Osteoblast (primary cell): Measurements from ENCODE around the gene MRGPRF. TPM values are rescaled to one million over a fixed set of nuclear protein-coding genes. Genes with fewer than 3 reads are reported as not detected.

Source experiments
- DNase-seq: peaks from one replicate; pipeline ENCODE4 v3.0.0; 2011; ENCODE audit warnings: low spot score, mixed read lengths; ENCODE audit not compliant: insufficient read length; ENCODE audit errors: missing footprints
- H2AFZ ChIP-seq: 2 replicates; pipeline ENCODE4 v1.6.0; 2011; ENCODE audit warnings: mild to moderate bottlenecking, low read length
- H3K27ac ChIP-seq: 2 replicates; pipeline ENCODE4 v1.5.1; 2011; ENCODE audit warnings: mild to moderate bottlenecking, low read depth, low read length, moderate library complexity
- H3K27me3 ChIP-seq: 2 replicates; pipeline ENCODE4 v1.6.0; 2012; ENCODE audit warnings: mild to moderate bottlenecking, control low read depth, inconsistent platforms, low read length, moderate library complexity; ENCODE audit not compliant: insufficient read depth
- H3K36me3 ChIP-seq: 2 replicates; pipeline ENCODE4 v1.5.1; 2011; ENCODE audit warnings: mild to moderate bottlenecking, low read length, control low read depth, moderate library complexity; ENCODE audit not compliant: insufficient read depth
- H3K4me1 ChIP-seq: 2 replicates; pipeline ENCODE4 v1.5.1; 2011; ENCODE audit warnings: mild to moderate bottlenecking, low read length, control low read depth, moderate library complexity; ENCODE audit not compliant: insufficient read depth
- H3K4me2 ChIP-seq: 2 replicates; pipeline ENCODE4 v1.6.0; 2011; ENCODE audit warnings: mild to moderate bottlenecking, low read length; ENCODE audit not compliant: insufficient read depth
- H3K4me3 ChIP-seq: fragments of 200-600 bp; sonication (generic); 3 replicates; pipeline ENCODE4 v1.5.1; 2012; ENCODE audit warnings: mild to moderate bottlenecking, low read length, inconsistent platforms; ENCODE audit not compliant: insufficient read depth
- H3K79me2 ChIP-seq: 2 replicates; pipeline ENCODE4 v1.6.0; 2012; ENCODE audit warnings: mild to moderate bottlenecking, low read length, control low read depth, inconsistent platforms; ENCODE audit not compliant: insufficient read depth
- H3K9me3 ChIP-seq: 2 replicates; pipeline ENCODE4 v1.5.1; 2011; ENCODE audit warnings: low read depth, low read length, control low read depth
- H4K20me1 ChIP-seq: 2 replicates; pipeline ENCODE4 v1.6.0; 2012; ENCODE audit warnings: mild to moderate bottlenecking, low read length, control low read depth; ENCODE audit not compliant: insufficient read depth
- total RNA-seq: library from RNA; depleted of rRNA; stranded (reverse); fragments of >200 nt; gene quantifications from 2 replicates; pipeline ENCODE4 v1.2.3, GENCODE V29; 2012
- TF ChIP-seq, protein P1 (sequence below): IDR thresholded peaks from 2 replicates; pipeline ENCODE4 v1.5.1; 2011; ENCODE audit warnings: mild to moderate bottlenecking, low read depth, low read length, moderate library complexity; ENCODE audit errors: extremely low read depth

The MRGPRF gene
- total RNA-seq, 1 donor, result 39.4 TPM

DNA sequence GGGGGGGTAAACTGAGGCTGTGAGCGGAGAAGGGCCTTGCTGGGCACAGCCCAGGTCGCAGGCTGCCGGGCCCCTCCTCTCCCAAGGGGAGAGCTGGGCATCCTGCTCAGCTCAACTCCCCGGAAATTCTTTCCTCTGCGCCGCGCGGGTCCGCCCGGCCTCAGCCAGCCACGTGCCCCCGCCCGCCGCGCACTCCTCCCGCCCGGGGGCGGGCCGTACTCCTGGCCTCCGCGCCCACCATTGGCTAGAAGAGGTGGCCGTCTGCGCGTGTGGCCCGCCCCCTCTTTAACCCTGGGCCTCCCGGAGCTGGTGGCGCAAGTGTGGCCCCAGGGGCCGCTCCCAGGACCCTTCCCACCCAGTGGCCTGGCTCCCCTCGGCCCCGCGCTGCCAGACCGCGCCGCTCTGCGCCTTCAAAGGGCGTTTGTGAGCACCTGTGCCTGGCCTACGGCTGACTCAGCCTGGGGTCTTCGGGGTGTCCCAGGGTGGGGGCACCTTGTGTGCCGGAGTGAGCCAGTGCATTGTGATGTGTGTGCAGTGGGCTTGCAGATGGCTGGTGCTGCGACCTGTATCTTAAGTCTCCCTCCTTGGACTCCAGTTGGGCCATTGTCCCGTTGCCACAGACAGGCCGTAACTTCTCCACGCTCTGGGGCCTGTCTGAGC lies 2.0 kb downstream of the MRGPRF start:
- peak overlapping the region; percentile 85 for H3K27ac ChIP-seq
- TF ChIP-seq, protein P1, sequence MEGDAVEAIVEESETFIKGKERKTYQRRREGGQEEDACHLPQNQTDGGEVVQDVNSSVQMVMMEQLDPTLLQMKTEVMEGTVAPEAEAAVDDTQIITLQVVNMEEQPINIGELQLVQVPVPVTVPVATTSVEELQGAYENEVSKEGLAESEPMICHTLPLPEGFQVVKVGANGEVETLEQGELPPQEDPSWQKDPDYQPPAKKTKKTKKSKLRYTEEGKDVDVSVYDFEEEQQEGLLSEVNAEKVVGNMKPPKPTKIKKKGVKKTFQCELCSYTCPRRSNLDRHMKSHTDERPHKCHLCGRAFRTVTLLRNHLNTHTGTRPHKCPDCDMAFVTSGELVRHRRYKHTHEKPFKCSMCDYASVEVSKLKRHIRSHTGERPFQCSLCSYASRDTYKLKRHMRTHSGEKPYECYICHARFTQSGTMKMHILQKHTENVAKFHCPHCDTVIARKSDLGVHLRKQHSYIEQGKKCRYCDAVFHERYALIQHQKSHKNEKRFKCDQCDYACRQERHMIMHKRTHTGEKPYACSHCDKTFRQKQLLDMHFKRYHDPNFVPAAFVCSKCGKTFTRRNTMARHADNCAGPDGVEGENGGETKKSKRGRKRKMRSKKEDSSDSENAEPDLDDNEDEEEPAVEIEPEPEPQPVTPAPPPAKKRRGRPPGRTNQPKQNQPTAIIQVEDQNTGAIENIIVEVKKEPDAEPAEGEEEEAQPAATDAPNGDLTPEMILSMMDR, result no peak
- H4K20me1 ChIP-seq, result no peaks in the 10 kb centered on the region
- peak overlapping the region; percentile 49 for H2AFZ ChIP-seq
- H3K9me3 ChIP-seq, result no peaks in the 10 kb centered on the region
- H3K36me3 ChIP-seq, result no peaks in the 10 kb centered on the region
- peak overlapping the region; percentile 81 for H3K4me2 ChIP-seq
- DNase-seq, result peak; percentile 98
- peaks cover 59% of the 10 kb centered on the region for H3K4me1 ChIP-seq
- peak overlapping the region; percentile 61 for H3K4me3 ChIP-seq
- H3K27me3 ChIP-seq, result no peaks in the 10 kb centered on the region
- H3K79me2 ChIP-seq, result peaks cover 13% of the 10 kb centered on the region

DNA sequence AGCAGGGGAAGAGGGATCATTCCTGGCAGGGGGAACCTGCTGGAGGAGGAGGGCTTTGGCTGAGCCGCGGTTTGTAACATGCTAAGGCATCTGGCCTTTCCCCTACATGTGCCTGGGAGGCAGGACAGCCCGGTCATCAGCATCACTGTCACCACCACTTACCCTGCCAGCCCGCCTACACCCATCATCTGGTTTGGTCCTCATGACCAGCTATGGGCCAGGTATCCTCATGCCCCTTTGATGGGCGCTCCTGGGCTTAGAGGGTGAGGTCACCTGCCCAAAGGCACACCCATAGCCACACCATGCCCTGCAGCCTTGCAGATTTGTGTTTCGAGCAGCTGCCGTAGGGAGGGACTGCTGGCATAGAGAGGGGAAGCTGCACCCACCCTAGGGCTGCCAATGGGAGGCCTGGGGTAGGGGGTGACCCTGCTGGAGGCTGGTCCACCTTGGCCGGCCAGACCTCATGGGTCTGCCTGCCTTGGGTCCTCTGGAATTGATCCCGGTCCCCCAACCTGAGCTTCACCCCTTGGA lies 2.6 kb downstream of the MRGPRF start:
- H4K20me1 ChIP-seq, result no peaks in the 10 kb centered on the region
- peaks cover 13% of the 10 kb centered on the region for H3K79me2 ChIP-seq
- H2AFZ ChIP-seq, result peak overlapping the region; percentile 49
- TF ChIP-seq, protein P1, result no peak
- peak; percentile 82 for DNase-seq
- peak overlapping the region; percentile 85 for H3K27ac ChIP-seq
- H3K4me1 ChIP-seq, result peaks cover 59% of the 10 kb centered on the region
- H3K27me3 ChIP-seq, result no peaks in the 10 kb centered on the region
- peak overlapping the region; percentile 81 for H3K4me2 ChIP-seq
- H3K4me3 ChIP-seq, result peak overlapping the region; percentile 61
- no peaks in the 10 kb centered on the region for H3K36me3 ChIP-seq
- H3K9me3 ChIP-seq, result no peaks in the 10 kb centered on the region

DNA sequence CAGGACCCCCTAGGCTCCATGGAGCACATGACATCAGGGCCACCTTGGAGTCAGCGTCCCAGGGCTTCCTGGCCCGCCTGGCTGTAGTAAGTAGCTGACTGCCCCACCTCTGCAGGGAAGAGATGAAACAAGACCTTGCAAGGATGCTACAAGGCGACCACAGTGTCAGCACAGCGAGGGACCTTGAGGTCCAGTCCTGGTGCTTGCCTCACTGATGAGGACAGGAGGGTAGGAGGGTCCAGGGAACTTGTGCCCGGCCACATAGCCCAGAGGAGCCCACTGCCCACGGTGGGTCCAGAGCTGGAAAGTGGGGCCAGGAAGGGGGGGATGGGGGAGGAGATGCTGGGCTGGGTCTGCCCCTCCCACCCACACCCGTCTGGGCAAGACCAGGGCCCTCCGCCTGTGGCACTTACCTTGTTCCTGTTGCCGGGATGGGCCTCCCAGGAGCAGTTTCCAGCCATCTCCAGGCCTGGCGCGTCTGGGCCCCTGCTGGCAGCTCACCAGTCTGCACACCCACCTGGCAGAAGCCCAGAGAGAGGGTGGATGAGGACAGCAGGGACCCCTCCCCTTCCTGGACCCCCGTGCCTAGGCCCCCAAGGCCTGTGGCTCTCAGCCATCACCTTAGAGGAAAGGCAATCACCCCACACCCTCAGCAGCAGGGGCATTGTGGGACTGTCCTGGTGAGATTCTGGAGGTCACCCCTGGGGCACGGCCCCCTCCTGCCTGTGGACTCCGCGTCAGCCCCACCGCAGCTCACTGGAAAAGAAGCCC lies 3.4 kb downstream of the MRGPRF start:
- H3K4me2 ChIP-seq, result peak overlapping the region; percentile 81
- TF ChIP-seq, protein P1, result no peak
- no peaks in the 10 kb centered on the region for H3K9me3 ChIP-seq
- peak overlapping the region; percentile 85 for H3K27ac ChIP-seq
- no peak overlapping the region for H2AFZ ChIP-seq
- peaks cover 3% of the 10 kb centered on the region for H3K36me3 ChIP-seq
- H3K4me1 ChIP-seq, result peaks cover 59% of the 10 kb centered on the region
- H3K79me2 ChIP-seq, result peaks cover 13% of the 10 kb centered on the region
- H3K27me3 ChIP-seq, result no peaks in the 10 kb centered on the region
- H3K4me3 ChIP-seq, result no peak overlapping the region
- peak; percentile 75 for DNase-seq
- no peaks in the 10 kb centered on the region for H4K20me1 ChIP-seq
